HepG2 (cell line): ENCODE results near the gene GAL3ST1. TPM values are rescaled to one million over a fixed set of nuclear protein-coding genes. Genes with fewer than 3 reads are reported as not detected.

Experiments
- ATAC-seq: fragments of 200-7000 bp; cut with Tn5 transposase; 3 replicates; pipeline ENCODE4 v1.9.1; 2020; ENCODE audit warnings: mild to moderate bottlenecking, moderate library complexity
- BruUV-seq: library from RNA; stranded (reverse); fragments of 400-500 nt; replicated peaks from 2 replicates; lab custom pipeline; 2021; lab: Mats Ljungman, UMichigan
- CTCF ChIA-PET: fragments of 300-600 bp; formaldehyde crosslinking; extraction: SDS; loops from one replicate; lab custom pipeline; 2021; ENCODE audit warnings: low total read pairs, inconsistent platforms, low intra/inter-chr PET ratio; lab: Yijun Ruan, JAX
- POLR2A ChIA-PET: fragments of 350-600 bp; sonication (Branson Sonifier 250); formaldehyde crosslinking; loops from one replicate; lab custom pipeline; 2020; ENCODE audit warnings: antibody characterized with exemption, inconsistent platforms; lab: Yijun Ruan, JAX
- DNase-seq: peaks from one replicate; pipeline ENCODE4 v3.0.0-alpha.2; 2015; ENCODE audit warnings: low spot score
- FAIRE-seq: peaks from 3 replicates; lab custom pipeline; 2011; peaks lifted over from hg19 to GRCh38; lab: Jason Lieb, UNC
- H2AFZ ChIP-seq: one replicate; pipeline ENCODE4 v1.6.1; 2011; ENCODE audit warnings: low read length, inconsistent platforms
- H3K27ac ChIP-seq: fragments of 300-600 bp; 3 replicates; pipeline ENCODE4 v1.8.0; 2011; ENCODE audit warnings: mixed run types, mild to moderate bottlenecking, mixed read lengths, low read length, inconsistent platforms; ENCODE audit not compliant: insufficient read depth; ENCODE audit errors: extremely low read length
- H3K27me3 ChIP-seq, 2 experiments: fragments of 200-600 bp in 1 of 2; 2 replicates in 1 of 2; 3 replicates in 1 of 2; pipeline versions ENCODE4 v1.6.0 to v1.8.0; 2011; ENCODE audit warnings: low read length in 2 of 2, mild to moderate bottlenecking in 2 of 2, moderate library complexity in 2 of 2, inconsistent platforms in 1 of 2; ENCODE audit not compliant: insufficient read depth in 2 of 2, control insufficient read depth in 1 of 2
- H3K36me3 ChIP-seq, 2 experiments: fragments of 200-600 bp in 1 of 2; replicated peaks in 1 of 2; 2 replicates in 1 of 2; 3 replicates in 1 of 2; pipeline versions ENCODE4 v1.5.1 to v1.8.0; 2011; ENCODE audit warnings: low read length in 2 of 2, inconsistent platforms in 1 of 2; ENCODE audit not compliant: insufficient read depth in 2 of 2, control insufficient read depth in 1 of 2
- H3K4me1 ChIP-seq: 2 replicates; pipeline ENCODE4 v1.5.1; 2012; ENCODE audit warnings: low read length, inconsistent platforms; ENCODE audit not compliant: insufficient read depth
- H3K4me2 ChIP-seq: 2 replicates; pipeline ENCODE4 v1.6.0; 2011; ENCODE audit warnings: low read depth, low read length, inconsistent platforms
- H3K4me3 ChIP-seq, 3 experiments: fragments of 200-600 bp in 1 of 3; sonication (generic), shearing (Covaris generic) in 1 of 3; replicated peaks in 1 of 3; 2 replicates each; pipeline ENCODE4 v1.5.1; 2011 to 2016; ENCODE audit warnings: low read length in 3 of 3, inconsistent platforms in 2 of 3, low read depth in 2 of 3, mild to moderate bottlenecking in 2 of 3, control low read depth in 1 of 3, mixed read lengths in 1 of 3; ENCODE audit not compliant: insufficient read depth in 1 of 3
- H3K79me2 ChIP-seq: one replicate; pipeline ENCODE4 v1.6.1; 2011; ENCODE audit warnings: low read length, inconsistent platforms; ENCODE audit not compliant: insufficient read depth
- H3K9ac ChIP-seq: 2 replicates; pipeline ENCODE4 v1.6.0; 2011; ENCODE audit warnings: mild to moderate bottlenecking, low read depth, low read length, inconsistent platforms; ENCODE audit not compliant: insufficient read depth
- H3K9me3 ChIP-seq: 2 replicates; pipeline ENCODE4 v1.5.1; 2012; ENCODE audit warnings: mild to moderate bottlenecking, low read length
- H4K20me1 ChIP-seq: 2 replicates; pipeline ENCODE4 v1.6.0; 2011; ENCODE audit warnings: inconsistent platforms, mild to moderate bottlenecking, low read length, moderate library complexity; ENCODE audit not compliant: insufficient read depth
- CTCF ChIP-seq: sonication (generic); formaldehyde crosslinking; IDR thresholded peaks from 2 replicates; pipeline ENCODE4 v1.5.0; 2020; ENCODE audit warnings: mild to moderate bottlenecking, missing genetic modification reagents, moderate library complexity
- ONECUT2 ChIP-seq: sonication (generic); formaldehyde crosslinking; IDR thresholded peaks from 2 replicates; pipeline ENCODE4 v1.4.0; 2020; ENCODE audit warnings: missing genetic modification reagents
- RAD21 ChIP-seq: fragments of 450-650 bp; formaldehyde crosslinking; IDR thresholded peaks from 2 replicates; pipeline ENCODE4 v1.5.0; 2020; ENCODE audit warnings: mild to moderate bottlenecking
- SOX5 ChIP-seq: IDR thresholded peaks from 2 replicates; pipeline ENCODE4 v1.6.1; 2016; ENCODE audit warnings: borderline replicate concordance
- STAG1 ChIP-seq: sonication (generic); formaldehyde crosslinking; IDR thresholded peaks from 2 replicates; pipeline ENCODE4 v1.4.0; 2020; ENCODE audit warnings: missing genetic modification reagents
- XBP1 ChIP-seq: sonication (generic); formaldehyde crosslinking; IDR thresholded peaks from 2 replicates; pipeline ENCODE4 v1.5.0; 2020; ENCODE audit warnings: missing genetic modification reagents
- ZNF746 ChIP-seq: sonication (generic); formaldehyde crosslinking; IDR thresholded peaks from 2 replicates; pipeline ENCODE4 v1.8.0; 2022; ENCODE audit warnings: mild to moderate bottlenecking, missing genetic modification reagents
- ZNF768 ChIP-seq: sonication (generic); formaldehyde crosslinking; IDR thresholded peaks from 2 replicates; pipeline ENCODE4 v1.4.0; 2020; ENCODE audit warnings: missing genetic modification reagents
- WGBS: methylation state at CpG from one replicate; pipeline ENCODE4 v1.1.6; 2017; ENCODE audit warnings: low lambda C conversion rate; 5-methylcytosine and 5-hydroxymethylcytosine counted together
- in situ Hi-C: cut with HindIII; loops from 2 replicates; pipeline ENCODE4 v1.10.0; 2017; ENCODE audit warnings: low pct_unique_long_range_greater_than_20kb; ENCODE audit not compliant: extremely low pct_ligation_motif_present
- intact Hi-C: fragments of 100-400 bp; cut with micrococcal nuclease; formaldehyde crosslinking; loops from one replicate; pipeline ENCODE4 v1.10.0; 2022; ENCODE audit not compliant: unreplicated experiment
- polyA plus RNA-seq, 8 experiments: library from polyadenylated mRNA; depleted of rRNA in 3 of 8; stranded (reverse) in 7 of 8; unstranded in 1 of 8; fragments of >200 nt; fragmentation: Illumina TruSeq in 4 of 8; extraction: Trizol in 4 of 8; gene quantifications; 2 replicates each; pipeline versions ENCODE4 v1.2.1 to v1.2.3, GENCODE V29; 2011 to 2016; ENCODE audit warnings: low read depth in 4 of 8, missing spikeins in 1 of 8, mixed read lengths in 1 of 8; ENCODE audit not compliant: insufficient read depth in 1 of 8
- total RNA-seq, 5 experiments: library from RNA; depleted of rRNA; stranded (reverse); fragments of >200 nt; fragmentation: Illumina TruSeq; extraction: Trizol; gene quantifications; 2 replicates each; pipeline ENCODE4 v1.2.3, GENCODE V29; 2016; ENCODE audit warnings: low read depth in 1 of 5

GAL3ST1 gene
- total and polyA plus RNA-seq, 2 of the 13 experiments (the other 11 are each of a cell fraction or from before 2014, with no cell fraction given), result 4.4 to 14.7 TPM

GRCh38 chr22:30555282-30556210 is 18.9 kb downstream of the GAL3ST1 start:
- Histone ChIP-seq H3K9me3 (no peaks in the 10 kb centered on the region), H3K27me3 (no peaks in the 10 kb centered on the region), H3K4me1 (peaks cover 13% of the 10 kb centered on the region), H3K4me2 (no peak overlapping the region), H3K4me3 (no peak overlapping the region), H2AFZ (no peak overlapping the region), H3K79me2 (no peaks in the 10 kb centered on the region), H3K27ac (no peak overlapping the region), H3K36me3 (no peaks in the 10 kb centered on the region), H4K20me1 (no peaks in the 10 kb centered on the region), H3K9ac (no peak overlapping the region)
- 97% methylated on average over 63 of the region's 73 CpGs for WGBS
- in situ Hi-C loops, result no loop called here
- CTCF ChIA-PET, result no interaction called here
- DNase-seq, result no peak
- no peak for FAIRE-seq
- POLR2A ChIA-PET, result no interaction called here
- 0 out of 3 replicates have a peak, but pooled peaks have one; percentile 17 for ATAC-seq
- TF ChIP-seq ZNF746 (CRISPR knock-in tag) (no peak), CTCF (CRISPR knock-in tag) (peak; percentile 64), STAG1 (CRISPR knock-in tag) (peak; percentile 68), RAD21 (peak; percentile 41; the same call in 1 of the 2 replicates)
- BruUV-seq, result no TSS peak
- intact Hi-C loops, result loop anchor here (5.0 kb wide), 1 partner anchor 202 kb away; no protein-coding TSS in a partner anchor

GRCh38 chr22:30553971-30554370 is 20.5 kb downstream of the GAL3ST1 start:
- ChIA-PET CTCF (no interaction called here), POLR2A (no interaction called here)
- no peak for TF ChIP-seq XBP1 (CRISPR knock-in tag)
- TF ChIP-seq SOX5 (CRISPR knock-in tag), result no peak
- no peak for TF ChIP-seq ONECUT2 (CRISPR knock-in tag)
- TF ChIP-seq ZNF768 (CRISPR knock-in tag), result peak; percentile 72
- Histone ChIP-seq H3K4me2 (no peak overlapping the region), H3K27me3 (no peaks in the 10 kb centered on the region; a peak in 1 of 5 replicates), H3K36me3 (no peaks in the 10 kb centered on the region), H4K20me1 (no peaks in the 10 kb centered on the region), H3K9me3 (no peaks in the 10 kb centered on the region), H3K4me1 (peaks cover 12% of the 10 kb centered on the region; the same call in 1 of the 2 replicates), H3K9ac (no peak overlapping the region), H3K79me2 (no peaks in the 10 kb centered on the region), H2AFZ (no peak overlapping the region), H3K4me3 (no peak overlapping the region), H3K27ac (no peak overlapping the region)
- WGBS, result 83% methylated on average over 6 of the region's 7 CpGs
- DNase-seq (no peak), ATAC-seq (no peak), FAIRE-seq (no peak)
- in situ Hi-C loops, result no loop called here
- BruUV-seq, result no TSS peak
- intact Hi-C loops, result no loop called here
